ENCODE measurements around the gene DPYSL4.

The DPYSL4 gene

GRCh38 chr10:132186488-132187429 lies at the start of gene DPYSL4:
Gene DPYSL4, plus strand, starts transcription at chr10:132186948. Its CDS starts 116 bp downstream, at chr10:132187064.
- Histone ChIP-seq H3K36me3 (peaks cover 0 to 22% (median 0%) of the 10 kb centered on the region in 11 experiments; a peak in 7 of 22 replicates), H3K9ac (peak within 1 kb of the TSS; percentile 54 to 89 (median 69); a peak in 21 of 22 replicates), H4K20me1 (peaks cover 0 to 57% (median 35%) of the 10 kb centered on the region in 11 experiments; a peak in 18 of 22 replicates), H3K27ac (peak within 1 kb of the TSS in 8 of 11 experiments; percentile 27 to 80 (median 62); a peak in 16 of 22 replicates), H3K9me3 (replicated peaks in 1 of 11) (no peaks in the 10 kb centered on the region), H3K4me1 (peaks cover 12 to 59% (median 40%) of the 10 kb centered on the region in 10 experiments; a peak in 19 of 20 replicates), H3K4me3 (peak within 1 kb of the TSS; percentile 51 to 77 (median 72)), H3K27me3 (peaks cover 8 to 38% (median 17%) of the 10 kb centered on the region in 11 experiments; a peak in 20 of 22 replicates), H3K4me2 (peak within 1 kb of the TSS; percentile 87 to 96 (median 89))
- TF ChIP-seq Cebpa-rat (IDR thresholded peaks at IDR 0.05): no peak

- TF ChIP-seq Cebpa-rat (IDR thresholded peaks at IDR 0.05): no peak
- Histone ChIP-seq H3K27ac (0 out of 22 replicates have a peak overlapping the region, but pooled peaks of 1 of the 11 experiments have one; percentile 10), H3K27me3 (peaks cover 0 to 31% (median 0%) of the 10 kb centered on the region in 11 experiments; a peak in 9 of 22 replicates), H3K4me3 (no peak overlapping the region; a peak in 1 of 20 replicates), H3K36me3 (no peaks in the 10 kb centered on the region), H3K4me2 (peak overlapping the region in 10 of 11 experiments; percentile 7 to 85 (median 81); a peak in 19 of 22 replicates), H3K4me1 (peaks cover 12 to 74% (median 61%) of the 10 kb centered on the region in 10 experiments; a peak in 18 of 20 replicates), H3K9ac (peak overlapping the region in 2 of 11 experiments; percentile 10 to 55; a peak in 3 of 22 replicates), H3K9me3 (replicated peaks in 1 of 11) (no peaks in the 10 kb centered on the region), H4K20me1 (peaks cover 0 to 34% (median 0%) of the 10 kb centered on the region in 11 experiments; a peak in 7 of 22 replicates)
Measured at GRCh38 chr10:132137111-132138072, 49.4 kb upstream of the DPYSL4 start.

GRCh38 chr10:132138133-132138532 lies 48.6 kb upstream of the DPYSL4 start:
- no peak for TF ChIP-seq Cebpa-rat (IDR thresholded peaks at IDR 0.05)
- Histone ChIP-seq H3K27me3 (peaks cover 1 to 27% (median 6%) of the 10 kb centered on the region in 11 experiments; a peak in 19 of 22 replicates), H3K4me2 (peak overlapping the region in 8 of 11 experiments; percentile 56 to 85 (median 82); a peak in 12 of 22 replicates), H3K27ac (no peak overlapping the region), H3K36me3 (no peaks in the 10 kb centered on the region), H3K4me1 (peaks cover 6 to 73% (median 58%) of the 10 kb centered on the region in 10 experiments; a peak in 18 of 20 replicates), H3K4me3 (no peak overlapping the region), H3K9me3 (replicated peaks in 1 of 11) (no peaks in the 10 kb centered on the region), H4K20me1 (peaks cover 0 to 31% (median 0%) of the 10 kb centered on the region in 11 experiments; a peak in 7 of 22 replicates), H3K9ac (no peak overlapping the region)

GRCh38 chr10:132138596-132138995 lies 48.2 kb upstream of the DPYSL4 start:
- no peak overlapping the region for H3K9ac ChIP-seq
- H3K4me1 ChIP-seq: peaks cover 2 to 69% (median 53%) of the 10 kb centered on the region in 10 experiments; a peak in 18 of 20 replicates
- no peak for TF ChIP-seq Cebpa-rat (IDR thresholded peaks at IDR 0.05)
- no peaks in the 10 kb centered on the region for H3K9me3 ChIP-seq (replicated peaks in 1 of 11)
- H3K4me2 ChIP-seq: peak overlapping the region in 4 of 11 experiments; percentile 15 to 84 (median 81); a peak in 7 of 22 replicates
- peaks cover 0 to 26% (median 0%) of the 10 kb centered on the region in 11 experiments; a peak in 6 of 22 replicates for H4K20me1 ChIP-seq
- peaks cover 6 to 28% (median 11%) of the 10 kb centered on the region in 11 experiments; a peak in 20 of 22 replicates for H3K27me3 ChIP-seq
- H3K27ac ChIP-seq: no peak overlapping the region
- no peaks in the 10 kb centered on the region for H3K36me3 ChIP-seq
- no peak overlapping the region for H3K4me3 ChIP-seq

- no peak overlapping the region for H3K27ac ChIP-seq
- H3K36me3 ChIP-seq: no peaks in the 10 kb centered on the region
- H3K9ac ChIP-seq: no peak overlapping the region
- H3K4me3 ChIP-seq: no peak overlapping the region
- no peaks in the 10 kb centered on the region for H3K9me3 ChIP-seq (replicated peaks in 1 of 11)
- peaks cover 10 to 30% (median 19%) of the 10 kb centered on the region in 11 experiments; a peak in 21 of 22 replicates for H3K27me3 ChIP-seq
- peaks cover 0 to 60% (median 44%) of the 10 kb centered on the region in 10 experiments; a peak in 17 of 20 replicates for H3K4me1 ChIP-seq
- H3K4me2 ChIP-seq: peak overlapping the region in 2 of 11 experiments; percentile 18 to 30; a peak in 4 of 22 replicates
- TF ChIP-seq Cebpa-rat (IDR thresholded peaks at IDR 0.05): no peak
- peaks cover 0 to 31% (median 0%) of the 10 kb centered on the region in 11 experiments; a peak in 6 of 22 replicates for H4K20me1 ChIP-seq
Measured at GRCh38 chr10:132139526-132139925, 47.2 kb upstream of the DPYSL4 start.

- H3K36me3 ChIP-seq: no peaks in the 10 kb centered on the region
- H3K9me3 ChIP-seq (replicated peaks in 1 of 11): no peaks in the 10 kb centered on the region
- peaks cover 0 to 28% (median 0%) of the 10 kb centered on the region in 11 experiments; a peak in 6 of 22 replicates for H4K20me1 ChIP-seq
- TF ChIP-seq Cebpa-rat (IDR thresholded peaks at IDR 0.05): no peak
- H3K4me2 ChIP-seq: no peak overlapping the region
- H3K4me3 ChIP-seq: no peak overlapping the region
- H3K9ac ChIP-seq: no peak overlapping the region
- H3K27me3 ChIP-seq: peaks cover 10 to 30% (median 20%) of the 10 kb centered on the region in 11 experiments; a peak in 21 of 22 replicates
- H3K4me1 ChIP-seq: peaks cover 0 to 55% (median 36%) of the 10 kb centered on the region in 10 experiments; a peak in 17 of 20 replicates
- no peak overlapping the region for H3K27ac ChIP-seq
Measured at GRCh38 chr10:132140167-132140925, 46.4 kb upstream of the DPYSL4 start.

GRCh38 chr10:132141076-132141475 lies 45.7 kb upstream of the DPYSL4 start:
- H3K27ac ChIP-seq: no peak overlapping the region
- peaks cover 10 to 31% (median 20%) of the 10 kb centered on the region in 11 experiments; a peak in 21 of 22 replicates for H3K27me3 ChIP-seq
- no peak for TF ChIP-seq Cebpa-rat (IDR thresholded peaks at IDR 0.05)
- H3K9ac ChIP-seq: no peak overlapping the region
- peaks cover 0 to 28% (median 0%) of the 10 kb centered on the region in 11 experiments; a peak in 6 of 22 replicates for H4K20me1 ChIP-seq
- no peak overlapping the region for H3K4me2 ChIP-seq
- H3K36me3 ChIP-seq: no peaks in the 10 kb centered on the region
- peaks cover 0 to 54% (median 29%) of the 10 kb centered on the region in 10 experiments; a peak in 17 of 20 replicates for H3K4me1 ChIP-seq
- H3K4me3 ChIP-seq: no peak overlapping the region
- H3K9me3 ChIP-seq (replicated peaks in 1 of 11): no peaks in the 10 kb centered on the region

Measured in BLaER1 treated with 17β-estradiol and CSF1 and Interleukin-3, amounts not matched to agents 10 nM and 100 nM (cell line).